GM21447 (cell line): Measurements from ENCODE around the gene MMEL1.
"Not testable (repeated sequence)": the region's sequence is repeated elsewhere in the genome, so short reads cannot be mapped to it uniquely, and the experiment has no call there.

Experiments used
- ATAC-seq: cut with Tn5 transposase; IDR thresholded peaks from one replicate; pipeline ENCODE4 v1.9.1; 2021; ENCODE audit not compliant: unreplicated experiment

The MMEL1 gene

GRCh38 chr1:2632561-2633361, at the start of gene MMEL1:
Gene MMEL1, minus strand, starts transcription at chr1:2633016. Its CDS starts 3,532 bp downstream, at chr1:2629484.
- ATAC-seq = no peak

GRCh38 chr1:2676726-2677125, 43.9 kb upstream of the MMEL1 start:
- not testable (repeated sequence) for ATAC-seq

- not testable (repeated sequence) for ATAC-seq
Measured at GRCh38 chr1:2671656-2672055, 38.8 kb upstream of the MMEL1 start.

- ATAC-seq = not testable (repeated sequence)
Measured at GRCh38 chr1:2659806-2660205, 27.0 kb upstream of the MMEL1 start.

GRCh38 chr1:2657909-2658308, 25.1 kb upstream of the MMEL1 start:
- not testable (repeated sequence) for ATAC-seq

GRCh38 chr1:2657124-2657523, 24.3 kb upstream of the MMEL1 start:
- ATAC-seq = not testable (repeated sequence)

GRCh38 chr1:2655598-2656434, 23.0 kb upstream of the MMEL1 start:
- ATAC-seq = not testable (repeated sequence)

- not testable (repeated sequence) for ATAC-seq
Measured at GRCh38 chr1:2654443-2654948, 21.7 kb upstream of the MMEL1 start.

- not testable (repeated sequence) for ATAC-seq
Measured at GRCh38 chr1:2653741-2654442, 21.1 kb upstream of the MMEL1 start.

GRCh38 chr1:2652926-2653571, 20.2 kb upstream of the MMEL1 start:
- not testable (repeated sequence) for ATAC-seq

GRCh38 chr1:2652152-2652925, 19.5 kb upstream of the MMEL1 start:
- ATAC-seq = not testable (repeated sequence)

GRCh38 chr1:2650967-2651645, 18.3 kb upstream of the MMEL1 start:
- no peak for ATAC-seq

GRCh38 chr1:2646837-2647236, 14.0 kb upstream of the MMEL1 start:
- no peak for ATAC-seq

GRCh38 chr1:2645776-2646175, 13.0 kb upstream of the MMEL1 start:
- ATAC-seq = no peak

GRCh38 chr1:2645143-2645542, 12.3 kb upstream of the MMEL1 start:
- no peak for ATAC-seq

- no peak for ATAC-seq
Measured at GRCh38 chr1:2644591-2645101, 11.8 kb upstream of the MMEL1 start.

GRCh38 chr1:2644171-2644570, 11.4 kb upstream of the MMEL1 start:
- no peak for ATAC-seq

GRCh38 chr1:2643414-2644077, 10.7 kb upstream of the MMEL1 start:
- ATAC-seq = no peak
